ENCODE measurements around the gene FRMD1. TPM values are rescaled to one million over a fixed set of nuclear protein-coding genes. Genes with fewer than 3 reads are reported as not detected.

The FRMD1 gene
- total and polyA plus RNA-seq, 2 donors (not counting 3 experiments of a cell fraction or from before 2014, with no cell fraction given): not detected

DNA sequence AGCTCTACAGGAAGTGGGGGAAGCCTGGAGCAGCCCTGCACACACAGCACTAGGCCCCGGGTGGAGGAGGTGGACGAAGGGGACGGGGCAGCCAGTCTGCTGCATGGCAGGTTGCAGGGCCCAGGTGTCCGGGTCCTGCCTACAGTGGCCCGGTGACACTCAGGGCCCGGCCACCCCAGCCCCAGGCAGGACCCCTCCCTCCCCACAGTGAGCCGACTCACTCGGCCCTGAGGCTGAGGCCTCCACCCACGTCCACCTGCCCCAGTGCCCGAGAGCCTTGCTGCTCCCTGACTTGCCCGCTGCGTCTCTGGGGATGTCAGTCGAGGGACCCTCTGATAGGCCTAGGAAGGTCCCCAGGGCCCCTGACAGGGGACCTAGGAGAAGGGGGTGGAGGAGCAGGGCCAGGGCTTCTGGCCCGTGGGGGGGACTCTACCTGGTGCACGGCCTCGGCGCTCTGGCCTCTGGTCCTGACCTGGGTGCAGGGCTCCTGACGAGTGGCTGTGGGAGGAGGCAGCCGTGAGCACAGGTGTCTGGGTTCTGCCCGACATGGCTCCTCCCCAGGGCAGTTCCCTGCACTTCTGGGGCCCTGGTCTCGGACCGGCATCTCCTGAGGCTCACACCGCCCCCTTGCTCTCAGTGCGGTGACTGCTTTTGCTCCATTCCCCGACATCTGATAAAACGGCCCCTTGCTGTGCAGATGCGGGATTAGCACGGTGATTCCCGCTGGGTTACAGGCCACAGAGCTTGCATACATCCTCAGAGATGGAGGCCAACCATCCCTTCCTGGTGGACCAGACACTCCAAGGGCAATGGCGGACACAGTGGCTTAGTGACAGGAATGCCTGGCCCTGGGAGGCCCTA, 20.1 kb downstream of the FRMD1 start:
- intact Hi-C loops (cut with micrococcal nuclease): no loop called here
- H2AFZ ChIP-seq (ENCODE audit: low read depth, low read length): no peak overlapping the region
- DNase-seq (ENCODE audit: low read depth, low spot score): no peak
- no peaks in the 10 kb centered on the region for H3K36me3 ChIP-seq (ENCODE audit: control insufficient read depth in 2 of 2, extremely low read depth in 1 of 2, insufficient read depth in 2 of 2, low read length in 2 of 2)
- H3K9me3 ChIP-seq (replicated peaks; ENCODE audit: control insufficient read depth, insufficient read depth, low read length): no peaks in the 10 kb centered on the region
- no peaks in the 10 kb centered on the region for H3K79me2 ChIP-seq (ENCODE audit: control insufficient read depth, insufficient read depth, low read length)
- dilution Hi-C loops (cut with MboI; ENCODE audit: extremely low pct_ligation_motif_present, low sequenced_read_pairs): no loop called here
- no peaks in the 10 kb centered on the region for H3K27me3 ChIP-seq (ENCODE audit: control insufficient read depth in 2 of 2, insufficient read depth in 2 of 2, low read length in 2 of 2)
- H3K4me2 ChIP-seq (ENCODE audit: insufficient read depth, low read length): no peak overlapping the region
- CTCF ChIA-PET: no interaction called here
- H3K9ac ChIP-seq (replicated peaks; ENCODE audit: extremely low read depth, insufficient read depth, low read length): no peak overlapping the region
- H4K20me1 ChIP-seq (replicated peaks; ENCODE audit: control insufficient read depth, extremely low read depth, insufficient read depth, low read length): no peaks in the 10 kb centered on the region
- no peak for FAIRE-seq
- H3K4me1 ChIP-seq (ENCODE audit: control insufficient read depth, extremely low read depth, insufficient read depth, low read length): no peaks in the 10 kb centered on the region
- no TSS peak for BruUV-seq (replicated peaks)
- H3K27ac ChIP-seq (ENCODE audit: insufficient read depth, low read depth, low read length): no peak overlapping the region
- no peak overlapping the region for H3K4me3 ChIP-seq (replicated peaks in 1 of 3; ENCODE audit: insufficient read depth in 1 of 3, low read depth in 1 of 3, low read length in 3 of 3)
- no peaks in the 10 kb centered on the region for H3K9me1 ChIP-seq (replicated peaks; ENCODE audit: control insufficient read depth, extremely low read depth, insufficient read depth, low read length)
- no peak for TF ChIP-seq MYC (IDR thresholded peaks at IDR 0.05; ENCODE audit: low read depth, low read length)
- TF ChIP-seq, protein P1, sequence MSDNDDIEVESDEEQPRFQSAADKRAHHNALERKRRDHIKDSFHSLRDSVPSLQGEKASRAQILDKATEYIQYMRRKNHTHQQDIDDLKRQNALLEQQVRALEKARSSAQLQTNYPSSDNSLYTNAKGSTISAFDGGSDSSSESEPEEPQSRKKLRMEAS (IDR thresholded peaks at IDR 0.05; ENCODE audit: insufficient read depth, insufficient read length): no peak
- TF ChIP-seq GATA2 (IDR thresholded peaks at IDR 0.05; ENCODE audit: insufficient read depth, insufficient read length, low read depth, low read length): no peak
- TF ChIP-seq FOS (IDR thresholded peaks at IDR 0.05; ENCODE audit: borderline replicate concordance, insufficient read depth, low read length): no peak
- POLR2A ChIA-PET: no interaction called here

DNA sequence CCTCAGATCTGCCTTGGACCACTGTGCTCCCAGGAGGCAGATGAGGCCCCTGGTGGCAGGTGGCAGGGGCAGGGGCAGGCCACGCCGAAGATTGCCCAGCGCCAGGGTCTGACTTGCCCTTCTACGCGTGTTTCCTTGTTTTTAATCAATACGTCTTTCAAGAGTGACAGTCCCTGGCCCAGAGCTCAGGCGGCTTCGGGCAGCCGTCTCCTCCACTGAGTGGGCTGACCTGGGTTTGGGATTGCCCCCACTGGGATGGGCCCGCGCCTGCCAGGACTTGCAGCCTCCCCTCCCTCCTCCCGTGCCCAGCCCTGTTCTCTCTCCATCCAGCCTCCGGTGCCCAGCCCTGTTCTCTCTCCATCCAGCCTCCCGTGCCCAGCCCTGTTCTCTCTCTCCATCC, 21.2 kb downstream of the FRMD1 start:
- H4K20me1 ChIP-seq (replicated peaks; ENCODE audit: control insufficient read depth, extremely low read depth, insufficient read depth, low read length): no peaks in the 10 kb centered on the region
- no peaks in the 10 kb centered on the region for H3K4me1 ChIP-seq (ENCODE audit: control insufficient read depth, extremely low read depth, insufficient read depth, low read length)
- CTCF ChIA-PET: no interaction called here
- dilution Hi-C loops (cut with MboI; ENCODE audit: extremely low pct_ligation_motif_present, low sequenced_read_pairs): no loop called here
- no peak overlapping the region for H3K9ac ChIP-seq (replicated peaks; ENCODE audit: extremely low read depth, insufficient read depth, low read length)
- no peak overlapping the region for H3K4me3 ChIP-seq (replicated peaks in 1 of 3; ENCODE audit: insufficient read depth in 1 of 3, low read depth in 1 of 3, low read length in 3 of 3)
- H3K9me3 ChIP-seq (replicated peaks; ENCODE audit: control insufficient read depth, insufficient read depth, low read length): no peaks in the 10 kb centered on the region
- BruUV-seq (replicated peaks): no TSS peak
- no peaks in the 10 kb centered on the region for H3K36me3 ChIP-seq (ENCODE audit: control insufficient read depth in 2 of 2, extremely low read depth in 1 of 2, insufficient read depth in 2 of 2, low read length in 2 of 2)
- TF ChIP-seq POLR2A (IDR thresholded peaks at IDR 0.05; ENCODE audit: low read depth, low read length): no peak
- no peak for TF ChIP-seq JUN (IDR thresholded peaks at IDR 0.05; ENCODE audit: borderline replicate concordance, insufficient read depth, insufficient read length, low read depth)
- TF ChIP-seq, protein P1 (IDR thresholded peaks at IDR 0.05; ENCODE audit: insufficient read depth, insufficient read length): no peak
- no peak for TF ChIP-seq POLR2AphosphoS5 (IDR thresholded peaks at IDR 0.05; ENCODE audit: insufficient read depth, low read depth, low read length)
- no peak for TF ChIP-seq EZH2 (IDR thresholded peaks at IDR 0.05; ENCODE audit: borderline replicate concordance, low read depth, low read length, severe bottlenecking)
- TF ChIP-seq GATA2 (IDR thresholded peaks at IDR 0.05; ENCODE audit: insufficient read depth, insufficient read length, low read depth, low read length): no peak
- TF ChIP-seq MYC (IDR thresholded peaks at IDR 0.05; ENCODE audit: low read depth, low read length): no peak
- TF ChIP-seq, protein P2, sequence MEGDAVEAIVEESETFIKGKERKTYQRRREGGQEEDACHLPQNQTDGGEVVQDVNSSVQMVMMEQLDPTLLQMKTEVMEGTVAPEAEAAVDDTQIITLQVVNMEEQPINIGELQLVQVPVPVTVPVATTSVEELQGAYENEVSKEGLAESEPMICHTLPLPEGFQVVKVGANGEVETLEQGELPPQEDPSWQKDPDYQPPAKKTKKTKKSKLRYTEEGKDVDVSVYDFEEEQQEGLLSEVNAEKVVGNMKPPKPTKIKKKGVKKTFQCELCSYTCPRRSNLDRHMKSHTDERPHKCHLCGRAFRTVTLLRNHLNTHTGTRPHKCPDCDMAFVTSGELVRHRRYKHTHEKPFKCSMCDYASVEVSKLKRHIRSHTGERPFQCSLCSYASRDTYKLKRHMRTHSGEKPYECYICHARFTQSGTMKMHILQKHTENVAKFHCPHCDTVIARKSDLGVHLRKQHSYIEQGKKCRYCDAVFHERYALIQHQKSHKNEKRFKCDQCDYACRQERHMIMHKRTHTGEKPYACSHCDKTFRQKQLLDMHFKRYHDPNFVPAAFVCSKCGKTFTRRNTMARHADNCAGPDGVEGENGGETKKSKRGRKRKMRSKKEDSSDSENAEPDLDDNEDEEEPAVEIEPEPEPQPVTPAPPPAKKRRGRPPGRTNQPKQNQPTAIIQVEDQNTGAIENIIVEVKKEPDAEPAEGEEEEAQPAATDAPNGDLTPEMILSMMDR (IDR thresholded peaks at IDR 0.05; ENCODE audit: extremely low read depth in 1 of 2, insufficient read depth in 1 of 2, low read depth in 1 of 2, low read length in 2 of 2): no peak
- TF ChIP-seq FOS (IDR thresholded peaks at IDR 0.05; ENCODE audit: borderline replicate concordance, insufficient read depth, low read length): no peak
- H3K27ac ChIP-seq (ENCODE audit: insufficient read depth, low read depth, low read length): no peak overlapping the region
- DNase-seq (ENCODE audit: low read depth, low spot score): no peak
- H2AFZ ChIP-seq (ENCODE audit: low read depth, low read length): no peak overlapping the region
- no peak overlapping the region for H3K4me2 ChIP-seq (ENCODE audit: insufficient read depth, low read length)
- FAIRE-seq: no peak
- H3K9me1 ChIP-seq (replicated peaks; ENCODE audit: control insufficient read depth, extremely low read depth, insufficient read depth, low read length): no peaks in the 10 kb centered on the region
- no peaks in the 10 kb centered on the region for H3K79me2 ChIP-seq (ENCODE audit: control insufficient read depth, insufficient read depth, low read length)
- intact Hi-C loops (cut with micrococcal nuclease): no loop called here
- H3K27me3 ChIP-seq (ENCODE audit: control insufficient read depth in 2 of 2, insufficient read depth in 2 of 2, low read length in 2 of 2): no peaks in the 10 kb centered on the region
- POLR2A ChIA-PET: no interaction called here
